Mucosa of descending colon (tissue), 3 donors: ENCODE results near the gene S100A13. TPM values are rescaled to one million over a fixed set of nuclear protein-coding genes. Genes with fewer than 3 reads are reported as not detected.
"Not testable (repeated sequence)": the region's sequence is repeated elsewhere in the genome, so short reads cannot be mapped to it uniquely, and the experiment has no call there.

Source experiments
- ATAC-seq: fragments of 200-7000 bp; cut with Tn5 transposase; one replicate; pipeline ENCODE4 v1.9.1; 2020; ENCODE audit warnings: mild to moderate bottlenecking, moderate library complexity
- DNase-seq, 3 donors: peaks; one replicate each; pipeline ENCODE4 v3.0.0-alpha.2; 2020
- H3K36me3 ChIP-seq: fragments of 200-600 bp; one replicate; pipeline ENCODE4 v1.8.0; 2021; ENCODE audit warnings: low read depth, mild to moderate bottlenecking
- H3K4me1 ChIP-seq: fragments of 200-600 bp; one replicate; pipeline ENCODE4 v1.8.0; 2021; ENCODE audit warnings: low read depth, mild to moderate bottlenecking
- H3K4me3 ChIP-seq: fragments of 200-600 bp; one replicate; pipeline ENCODE4 v1.8.0; 2021; ENCODE audit warnings: mild to moderate bottlenecking
- H3K9me3 ChIP-seq: fragments of 200-600 bp; one replicate; pipeline ENCODE4 v1.8.0; 2021; ENCODE audit warnings: mild to moderate bottlenecking
- intact Hi-C, 2 donors: fragments of 100-400 bp; cut with DNase I in 1 of 2; cut with micrococcal nuclease in 1 of 2; formaldehyde crosslinking; loops; one replicate each; pipeline versions ENCODE4 v1.11.0 to v1.11.1; 2022; cut with DNase I, micrococcal nuclease
- long read RNA-seq, 2 donors: library from polyadenylated mRNA; unstranded; transcript quantifications; one replicate each; pipeline ENCODE4 v2.0.0, GENCODE V29; 2019 to 2021
- total RNA-seq, 3 donors: library from RNA; stranded (reverse); fragmentation: NEBNext Ultra II Directional in 2 of 3; extraction: Animal tissue kit (Norgen Biotek cat#: 25700) in 2 of 3; gene quantifications; one replicate each; pipeline versions ENCODE4 v1.2.1 to v1.2.4, GENCODE V29; 2021 to 2023
- TF ChIP-seq, protein P1 (sequence below): fragments of 200-600 bp; IDR thresholded peaks from one replicate; pipeline ENCODE4 v1.8.0; 2022; ENCODE audit warnings: antibody characterized with exemption, mild to moderate bottlenecking
- donor health status: DM: no; HTN: no; CAD: no; lungs with moderate emphysema.
- donor health status: DM: no; HTN: no; CAD: no.
- donor health status: DM: no; HTN: yes; CAD: no.

Gene S100A13
- 100 to 1,000 TPM in 1 of 3 donors, 10 to 100 TPM in 2; 42.3 to 102 (median 43.9) TPM for total RNA-seq
- long read RNA-seq, donor 1, transcript S100A13-203 (3 exons, 579 nt): major isoform, 5 of 47 reads
- long read RNA-seq, donor 1, partial matches to known transcripts: 34 of 47 reads
- long read RNA-seq, donor 1, other reads (novel, unspliced or antisense): 6 of 47 reads
- long read RNA-seq, donor 2, partial matches to known transcripts: 29 of 29 reads
- long read RNA-seq, donor 2, other reads (novel, unspliced or antisense): 0 of 29 reads

DNA sequence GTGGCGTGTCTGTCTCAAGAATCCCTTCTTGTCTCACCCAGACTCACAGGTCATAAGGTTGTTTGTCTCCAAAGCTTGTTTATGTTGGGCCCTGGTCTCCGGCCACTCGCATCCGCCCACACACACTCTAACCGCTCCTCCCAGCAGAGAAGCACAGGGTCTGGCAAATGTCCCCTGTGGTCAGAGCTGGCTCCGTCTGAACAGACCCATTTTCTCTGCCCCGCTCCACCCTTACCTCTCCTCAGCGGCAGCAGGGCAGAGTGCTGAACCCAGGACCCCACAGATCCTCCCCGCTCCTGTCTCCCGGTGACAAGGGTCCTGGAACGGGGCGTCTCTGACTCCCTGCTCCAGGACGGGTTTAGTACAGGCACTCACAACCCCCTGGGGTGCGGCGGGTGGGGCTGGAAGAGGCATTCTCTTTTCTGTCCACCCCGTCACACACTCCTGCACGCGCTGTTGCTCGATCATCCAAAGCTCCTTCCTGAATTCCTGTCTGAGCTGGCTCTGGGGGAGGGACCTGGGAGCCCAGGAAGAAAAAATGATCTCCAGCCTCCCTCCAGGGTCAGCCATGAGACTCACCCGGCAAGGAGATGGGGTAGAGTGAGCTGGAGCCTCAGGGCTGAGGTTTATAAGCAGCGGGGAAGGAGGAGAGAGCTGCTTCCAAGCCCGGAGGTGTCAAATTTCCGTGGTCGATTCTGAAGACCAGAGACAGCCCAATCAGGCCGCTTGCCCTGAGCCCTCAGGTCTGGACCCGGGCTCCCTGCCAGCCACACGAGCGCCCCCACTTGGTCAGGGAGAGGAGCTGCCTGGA lies at the start of gene S100A13:
TSS of gene S100A13 (minus strand) at position 602 of the 811 bp plus-strand sequence. CDS start 1,033 bp downstream, outside the sequence.
- H3K4me3 ChIP-seq: peak within 1 kb of the TSS; percentile 17
- DNase-seq: peak; percentile 75 to 88 (median 86)
- H3K36me3 ChIP-seq: no peaks in the 10 kb centered on the region
- TF ChIP-seq, protein P1, sequence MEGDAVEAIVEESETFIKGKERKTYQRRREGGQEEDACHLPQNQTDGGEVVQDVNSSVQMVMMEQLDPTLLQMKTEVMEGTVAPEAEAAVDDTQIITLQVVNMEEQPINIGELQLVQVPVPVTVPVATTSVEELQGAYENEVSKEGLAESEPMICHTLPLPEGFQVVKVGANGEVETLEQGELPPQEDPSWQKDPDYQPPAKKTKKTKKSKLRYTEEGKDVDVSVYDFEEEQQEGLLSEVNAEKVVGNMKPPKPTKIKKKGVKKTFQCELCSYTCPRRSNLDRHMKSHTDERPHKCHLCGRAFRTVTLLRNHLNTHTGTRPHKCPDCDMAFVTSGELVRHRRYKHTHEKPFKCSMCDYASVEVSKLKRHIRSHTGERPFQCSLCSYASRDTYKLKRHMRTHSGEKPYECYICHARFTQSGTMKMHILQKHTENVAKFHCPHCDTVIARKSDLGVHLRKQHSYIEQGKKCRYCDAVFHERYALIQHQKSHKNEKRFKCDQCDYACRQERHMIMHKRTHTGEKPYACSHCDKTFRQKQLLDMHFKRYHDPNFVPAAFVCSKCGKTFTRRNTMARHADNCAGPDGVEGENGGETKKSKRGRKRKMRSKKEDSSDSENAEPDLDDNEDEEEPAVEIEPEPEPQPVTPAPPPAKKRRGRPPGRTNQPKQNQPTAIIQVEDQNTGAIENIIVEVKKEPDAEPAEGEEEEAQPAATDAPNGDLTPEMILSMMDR: peak; percentile 69
- no peaks in the 10 kb centered on the region for H3K9me3 ChIP-seq
- peaks cover 16% of the 10 kb centered on the region for H3K4me1 ChIP-seq
- ATAC-seq: peak; percentile 84
- intact Hi-C loops: no loop called here

DNA sequence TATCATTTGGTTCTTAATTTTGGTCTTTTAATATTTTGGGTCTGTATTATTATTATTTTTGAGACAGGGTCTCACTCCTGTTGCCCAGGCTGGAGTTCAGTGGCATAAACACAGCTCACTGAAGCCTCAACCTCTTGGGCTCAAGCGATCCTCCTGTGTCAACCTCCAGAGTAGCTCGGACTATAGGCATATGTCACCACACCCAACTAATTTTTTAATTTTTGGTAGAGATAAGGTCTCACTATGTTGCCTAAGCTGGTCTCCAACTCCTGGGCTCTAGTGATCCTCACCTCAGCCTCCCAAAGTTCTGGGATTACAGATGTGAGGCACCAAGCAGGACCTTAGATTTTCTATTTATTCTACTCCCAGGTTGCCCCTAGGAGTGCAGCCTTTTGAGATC lies 46.2 kb upstream of the S100A13 start:
- Histone ChIP-seq H3K4me1 (peaks cover 24% of the 10 kb centered on the region), H3K36me3 (no peaks in the 10 kb centered on the region), H3K9me3 (no peaks in the 10 kb centered on the region), H3K4me3 (no peak overlapping the region)
- ATAC-seq: no peak
- peak in 1 of 3 donors; percentile 1 for DNase-seq
- intact Hi-C loops: loop anchor here in 1 of 2 donors (10.0 kb wide), 1 partner anchor 311 kb away; the partner anchor contains the start of gene RAB13
- TF ChIP-seq, protein P1: no peak

DNA sequence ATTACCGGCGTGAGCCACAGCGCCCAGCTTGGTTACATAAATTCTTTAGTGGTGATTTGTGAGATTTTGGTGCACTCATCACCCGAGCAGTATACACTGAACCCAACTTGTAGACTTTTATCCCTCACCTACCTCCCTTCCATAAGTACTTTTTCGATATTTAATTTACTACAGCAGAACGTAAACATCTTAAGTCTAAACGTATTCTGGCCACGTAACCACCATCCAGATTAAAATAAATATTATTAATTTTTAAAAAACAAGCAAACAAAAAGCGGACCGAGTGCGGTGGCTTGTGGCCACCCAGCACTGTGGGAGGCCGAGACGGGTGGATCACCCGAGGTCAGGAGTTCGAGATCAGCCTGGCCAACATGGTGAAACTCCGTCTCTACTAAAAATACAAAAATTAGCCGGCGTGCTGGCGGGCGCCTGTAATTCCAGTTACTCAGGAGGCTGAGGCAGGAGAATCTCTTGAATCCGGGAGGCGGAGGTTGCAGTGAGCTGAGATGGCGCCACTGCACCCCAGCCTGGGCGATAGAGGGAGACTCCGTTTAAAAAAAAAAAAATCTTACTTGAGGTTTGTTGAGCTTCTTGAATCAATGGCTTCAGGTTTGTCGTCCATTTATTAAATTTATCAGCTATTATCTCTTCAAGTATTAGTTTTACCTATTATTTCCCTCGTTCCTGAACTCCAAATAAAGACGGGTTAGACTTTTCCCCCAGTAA lies 44.5 kb upstream of the S100A13 start:
- DNase-seq: peak; percentile 46 to 62 (median 60)
- H3K9me3 ChIP-seq, H3K36me3 ChIP-seq: not testable (repeated sequence)
- H3K4me3 ChIP-seq: peak overlapping the region; percentile 26
- ATAC-seq: peak; percentile 1
- peaks cover 22% of the 10 kb centered on the region for H3K4me1 ChIP-seq
- intact Hi-C loops: loop anchor here in 1 of 2 donors (10.0 kb wide), 1 partner anchor 313 kb away; the partner anchor contains the start of gene RAB13

DNA sequence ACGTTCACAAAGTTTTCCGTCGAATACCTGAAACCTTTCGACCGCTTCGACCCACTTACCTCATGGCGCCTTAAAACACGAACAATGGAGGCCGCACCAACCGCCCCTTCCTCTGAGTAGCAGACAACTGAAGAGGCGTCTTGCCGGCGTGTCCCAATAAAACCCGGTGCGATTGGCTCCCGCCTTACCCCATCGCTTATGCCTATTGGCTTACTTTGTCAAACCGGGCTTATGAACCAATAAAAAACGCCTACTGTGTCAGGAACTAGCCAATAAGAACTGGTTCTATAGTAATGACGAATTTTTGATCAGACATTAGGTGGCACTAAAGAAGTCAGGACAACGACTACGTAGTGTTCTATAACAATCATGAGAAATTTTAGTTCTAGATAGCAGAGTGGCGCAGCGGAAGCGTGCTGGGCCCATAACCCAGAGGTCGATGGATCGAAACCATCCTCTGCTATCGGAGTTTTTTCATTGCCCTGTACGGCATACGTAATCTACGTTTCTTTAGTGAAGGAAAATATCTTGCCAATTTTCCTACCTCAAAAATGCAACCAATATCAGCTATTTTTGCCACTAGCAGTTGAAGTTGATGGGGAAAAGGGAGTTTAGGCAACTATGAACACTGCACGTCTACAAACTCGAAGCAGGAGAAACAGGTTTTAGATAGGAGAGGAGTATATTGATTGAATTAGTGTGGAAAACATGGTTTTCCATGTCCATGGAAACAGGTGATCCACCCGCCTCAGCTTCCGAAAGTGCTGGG lies 43.7 kb upstream of the S100A13 start, which contains the start of gene ILF2:
TSS of gene ILF2 (minus strand) at position 135 of the 769 bp plus-strand sequence. CDS start at position 64, 71 bp downstream.
- H3K36me3 ChIP-seq: no peaks in the 10 kb centered on the region
- peaks cover 22% of the 10 kb centered on the region for H3K4me1 ChIP-seq
- DNase-seq: peak; percentile 98
- no peaks in the 10 kb centered on the region for H3K9me3 ChIP-seq
- TF ChIP-seq, protein P1: no peak
- H3K4me3 ChIP-seq: peak within 1 kb of the TSS; percentile 41
- intact Hi-C loops: loop anchor here in 1 of 2 donors (10.0 kb wide), 1 partner anchor 314 kb away; the partner anchor contains the start of gene RAB13
- ATAC-seq: peak; percentile 95

DNA sequence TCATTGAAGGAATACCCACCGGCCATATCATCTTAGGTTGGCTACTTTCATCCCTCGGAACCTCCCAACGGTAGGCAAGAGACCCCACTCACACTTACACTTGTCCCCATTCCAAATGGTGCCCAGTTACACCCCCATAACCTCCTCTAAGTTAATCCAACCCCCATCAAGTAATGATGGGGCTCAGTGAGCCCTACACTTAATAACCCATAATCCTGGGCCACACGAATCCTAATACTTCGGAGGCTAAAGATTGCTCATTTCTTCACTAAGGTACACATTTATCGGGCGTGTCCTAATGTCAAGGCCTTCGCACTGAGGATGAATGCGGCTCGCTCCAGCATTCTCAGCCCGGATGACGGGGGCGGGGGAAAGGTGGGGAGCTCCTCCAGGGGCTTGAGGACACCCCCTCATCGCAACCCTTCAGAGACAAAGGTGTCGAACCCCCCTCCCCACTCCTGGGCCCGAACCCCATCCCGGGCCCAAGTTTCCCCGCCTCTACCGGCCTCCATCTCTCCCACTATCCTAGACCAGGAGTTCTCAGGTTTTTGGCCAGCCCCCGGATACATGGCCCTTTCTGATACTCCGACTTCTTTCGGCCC lies 43.1 kb upstream of the S100A13 start:
- H3K9me3 ChIP-seq: no peaks in the 10 kb centered on the region
- peak; percentile 11 for ATAC-seq
- peak in 1 of 3 donors; percentile 71 for DNase-seq
- H3K4me1 ChIP-seq: peaks cover 22% of the 10 kb centered on the region
- intact Hi-C loops: loop anchor here in 1 of 2 donors (10.0 kb wide), 1 partner anchor 314 kb away; the partner anchor contains the start of gene RAB13
- TF ChIP-seq, protein P1: no peak
- peak overlapping the region; percentile 41 for H3K4me3 ChIP-seq
- no peaks in the 10 kb centered on the region for H3K36me3 ChIP-seq
